ENCODE measurements around the gene THSD7B.

DNA sequence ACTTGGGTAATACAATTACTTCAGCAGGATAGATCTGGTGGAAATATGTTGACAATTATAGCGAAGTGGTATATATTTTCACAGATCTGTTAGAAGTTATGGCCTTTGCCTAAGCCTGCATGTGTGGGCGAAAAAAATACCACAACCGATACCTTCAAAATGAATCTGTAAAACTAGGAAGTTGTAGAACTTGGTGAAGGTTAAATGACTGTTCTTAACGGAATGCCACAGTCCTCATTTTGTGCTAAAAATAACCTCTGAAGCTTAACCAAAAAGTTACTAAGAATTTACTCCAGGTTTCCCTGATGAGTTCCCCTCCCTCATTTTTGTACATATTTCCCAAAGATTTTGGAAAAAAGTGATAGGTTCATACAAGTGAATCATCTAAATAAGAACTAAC lies 550.7 kb downstream of the THSD7B start:
- TF ChIP-seq, protein P1, sequence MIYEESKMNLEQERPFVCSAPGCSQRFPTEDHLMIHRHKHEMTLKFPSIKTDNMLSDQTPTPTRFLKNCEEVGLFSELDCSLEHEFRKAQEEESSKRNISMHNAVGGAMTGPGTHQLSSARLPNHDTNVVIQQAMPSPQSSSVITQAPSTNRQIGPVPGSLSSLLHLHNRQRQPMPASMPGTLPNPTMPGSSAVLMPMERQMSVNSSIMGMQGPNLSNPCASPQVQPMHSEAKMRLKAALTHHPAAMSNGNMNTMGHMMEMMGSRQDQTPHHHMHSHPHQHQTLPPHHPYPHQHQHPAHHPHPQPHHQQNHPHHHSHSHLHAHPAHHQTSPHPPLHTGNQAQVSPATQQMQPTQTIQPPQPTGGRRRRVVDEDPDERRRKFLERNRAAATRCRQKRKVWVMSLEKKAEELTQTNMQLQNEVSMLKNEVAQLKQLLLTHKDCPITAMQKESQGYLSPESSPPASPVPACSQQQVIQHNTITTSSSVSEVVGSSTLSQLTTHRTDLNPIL (CRISPR knock-in tag; IDR thresholded peaks at IDR 0.05; ENCODE audit: low read depth) = no peak
- TF ChIP-seq ZNF8 (CRISPR knock-in tag; IDR thresholded peaks at IDR 0.05) (no peak), ZC3H10 (CRISPR knock-in tag; IDR thresholded peaks at IDR 0.05) (no peak), SNAI2 (CRISPR knock-in tag; IDR thresholded peaks at IDR 0.05) (no peak), RARB (CRISPR knock-in tag; IDR thresholded peaks at IDR 0.05) (no peak), ZNF565 (CRISPR knock-in tag; conservative IDR thresholded peaks at IDR 0.05; ENCODE audit: low read depth) (no peak), PPARA (CRISPR knock-in tag; IDR thresholded peaks at IDR 0.05; ENCODE audit: borderline replicate concordance) (no peak)

Measured in SK-N-SH treated with all-trans-retinoic acid at 6 μM for 48 hours (cell line).